NCI-H774 (cell line): Measurements from ENCODE around the gene TEX13B.

Experiments used
- DNase-seq: peaks from one replicate; lab custom pipeline; 2025; lab: John Stamatoyannopoulos, UW

TEX13B gene

GRCh38 chrX:107935664-107936433 lies 46.3 kb downstream of the TEX13B start:
- DNase-seq: no peak

GRCh38 chrX:107935200-107935599 lies 47.0 kb downstream of the TEX13B start:
- no peak for DNase-seq

- DNase-seq: no peak
These were observed 47.9 kb downstream of the TEX13B start for GRCh38 chrX:107934262-107934661.
